ENCODE results near the gene NCAM1.
"Not testable (repeated sequence)": the region's sequence is repeated elsewhere in the genome, so short reads cannot be mapped to it uniquely, and the experiment has no call there.

Gene NCAM1

DNA sequence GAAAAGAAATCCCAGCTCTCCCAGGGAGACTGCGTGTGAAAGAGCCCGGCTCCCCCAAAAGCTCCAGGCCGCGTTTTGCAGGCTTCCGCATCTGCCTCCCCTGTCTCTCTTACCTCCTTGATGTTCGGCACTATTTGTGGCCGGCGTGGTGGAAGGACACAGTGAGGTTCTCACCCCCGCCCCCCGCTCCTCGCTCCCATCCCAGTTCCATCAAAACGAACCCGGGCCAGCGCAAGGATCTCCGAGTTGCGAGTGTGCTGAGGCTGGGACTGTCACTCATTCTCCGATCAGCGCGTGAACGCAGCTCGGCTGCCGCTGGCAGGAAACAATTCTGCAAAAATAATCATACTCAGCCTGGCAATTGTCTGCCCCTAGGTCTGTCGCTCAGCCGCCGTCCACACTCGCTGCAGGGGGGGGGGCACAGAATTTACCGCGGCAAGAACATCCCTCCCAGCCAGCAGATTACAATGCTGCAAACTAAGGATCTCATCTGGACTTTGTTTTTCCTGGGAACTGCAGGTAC is at the start of gene NCAM1:
Gene NCAM1 (plus strand): TSS at position 275 of the 523 bp plus-strand sequence.
- Histone ChIP-seq H3K36me3 (no peaks in the 10 kb centered on the region), H3K9me3 (replicated peaks in 1 of 11) (peaks cover 0 to 5% (median 0%) of the 10 kb centered on the region in 11 experiments; a peak in 2 of 22 replicates), H3K4me3 (peak within 1 kb of the TSS; percentile 69 to 87 (median 73)), H3K4me1 (peaks cover 0 to 5% (median 2%) of the 10 kb centered on the region in 10 experiments; a peak in 5 of 20 replicates), H3K27ac (peak within 1 kb of the TSS in 1 of 11 experiments; percentile 28; a peak in 1 of 22 replicates), H3K4me2 (peak within 1 kb of the TSS; percentile 93 to 99 (median 96)), H4K20me1 (no peaks in the 10 kb centered on the region; a peak in 1 of 22 replicates), H3K27me3 (peaks cover 5 to 23% (median 15%) of the 10 kb centered on the region in 11 experiments; a peak in 18 of 22 replicates), H3K9ac (peak within 1 kb of the TSS; percentile 2 to 76 (median 69); a peak in 21 of 22 replicates)
- TF ChIP-seq Cebpa-rat (IDR thresholded peaks at IDR 0.05), result no peak

DNA sequence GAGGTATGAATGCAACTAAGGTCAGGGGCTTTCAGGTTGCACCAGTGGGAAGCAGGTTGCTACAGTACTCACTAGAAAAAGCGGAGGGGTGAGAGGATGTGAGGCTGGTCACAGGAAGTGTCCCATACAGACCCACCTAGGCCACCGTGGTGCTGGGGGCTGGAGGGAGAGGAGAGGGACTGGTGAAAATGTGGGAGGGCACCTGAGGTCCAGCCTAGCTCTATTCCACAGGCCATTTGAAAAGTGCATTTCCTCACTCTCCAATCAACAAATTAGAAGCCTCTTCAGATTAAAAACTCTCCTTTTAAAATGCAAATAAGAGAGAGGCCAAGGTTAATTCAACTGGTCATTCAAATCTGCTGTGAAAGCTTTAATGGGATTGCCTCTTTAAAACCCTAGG is 38.6 kb upstream of the NCAM1 start:
- no peak for TF ChIP-seq Cebpa-rat (IDR thresholded peaks at IDR 0.05)
- Histone ChIP-seq H3K36me3 (no peaks in the 10 kb centered on the region), H3K4me2 (no peak overlapping the region), H3K9me3 (replicated peaks in 1 of 11) (no peaks in the 10 kb centered on the region; a peak in 2 of 22 replicates), H3K27ac (no peak overlapping the region), H3K9ac (no peak overlapping the region), H3K27me3 (no peaks in the 10 kb centered on the region), H3K4me3 (no peak overlapping the region), H3K4me1 (no peaks in the 10 kb centered on the region), H4K20me1 (no peaks in the 10 kb centered on the region)

DNA sequence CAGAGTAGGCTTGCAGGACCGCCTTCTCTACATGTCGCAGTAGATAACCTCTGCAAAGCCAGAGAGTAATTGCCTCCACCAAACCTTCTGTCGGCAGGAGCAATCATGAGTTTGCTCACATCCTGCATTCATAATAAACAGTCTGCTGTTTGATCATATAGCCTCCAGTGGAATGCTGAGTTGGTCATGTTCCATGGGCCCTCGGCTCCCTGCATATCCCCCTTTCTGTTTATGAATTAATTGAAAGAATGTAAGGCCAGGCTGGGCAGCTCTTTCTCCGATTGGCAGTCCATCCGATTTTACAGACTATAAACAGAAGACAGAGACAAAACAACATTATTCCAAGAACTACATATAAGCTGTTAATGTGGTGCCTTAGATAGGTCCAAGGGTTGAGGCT is 36.4 kb upstream of the NCAM1 start:
- H4K20me1 ChIP-seq; H3K27ac ChIP-seq; H3K4me2 ChIP-seq; H3K9ac ChIP-seq; H3K36me3 ChIP-seq; H3K4me3 ChIP-seq; H3K4me1 ChIP-seq; H3K9me3 ChIP-seq (replicated peaks in 1 of 11); H3K27me3 ChIP-seq: not testable (repeated sequence)

DNA sequence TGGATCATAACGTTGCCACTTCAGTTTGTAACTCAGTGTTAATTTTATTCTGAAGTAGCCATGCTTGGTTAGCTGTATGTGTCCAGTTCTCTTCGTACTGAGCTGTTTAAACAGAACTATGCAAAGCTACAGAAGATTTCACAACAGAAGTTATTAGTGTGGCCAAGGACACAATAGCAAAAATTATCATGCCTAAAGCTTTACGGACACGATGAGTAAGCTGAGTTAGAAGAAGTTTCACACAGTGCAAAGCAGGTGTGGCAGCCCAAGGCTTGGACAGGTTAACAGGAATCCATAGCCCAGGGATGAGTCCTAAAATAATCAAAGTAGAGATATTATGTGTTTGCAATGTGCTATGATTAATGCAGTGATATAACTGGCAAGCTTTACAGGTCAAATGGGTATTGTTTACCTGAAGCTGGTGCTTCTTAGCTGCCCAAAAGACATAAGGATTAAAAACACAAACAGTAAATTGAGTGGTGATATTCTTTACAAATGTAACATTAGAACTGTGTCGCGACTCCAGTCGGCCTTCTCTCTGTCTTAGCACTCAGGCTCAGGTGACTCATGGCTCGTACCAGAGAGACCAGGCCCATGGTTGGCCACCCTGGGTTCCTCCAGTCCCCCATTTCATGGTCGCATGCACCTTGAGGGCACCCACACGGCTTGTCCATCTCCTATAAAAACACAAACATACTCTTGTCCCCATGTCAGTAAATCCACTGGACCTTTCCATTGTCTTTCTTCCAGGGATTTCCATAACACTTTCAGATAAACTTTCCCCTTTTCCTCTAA is 35.5 kb upstream of the NCAM1 start:
- no peak for TF ChIP-seq Cebpa-rat (IDR thresholded peaks at IDR 0.05)
- no peaks in the 10 kb centered on the region; a peak in 1 of 22 replicates for H4K20me1 ChIP-seq
- H3K4me2 ChIP-seq, result no peak overlapping the region
- no peak overlapping the region for H3K4me3 ChIP-seq
- no peaks in the 10 kb centered on the region for H3K36me3 ChIP-seq
- H3K4me1 ChIP-seq, result no peaks in the 10 kb centered on the region
- no peak overlapping the region for H3K27ac ChIP-seq
- no peaks in the 10 kb centered on the region for H3K9me3 ChIP-seq (replicated peaks in 1 of 11)
- no peak overlapping the region for H3K9ac ChIP-seq
- H3K27me3 ChIP-seq, result no peaks in the 10 kb centered on the region

DNA sequence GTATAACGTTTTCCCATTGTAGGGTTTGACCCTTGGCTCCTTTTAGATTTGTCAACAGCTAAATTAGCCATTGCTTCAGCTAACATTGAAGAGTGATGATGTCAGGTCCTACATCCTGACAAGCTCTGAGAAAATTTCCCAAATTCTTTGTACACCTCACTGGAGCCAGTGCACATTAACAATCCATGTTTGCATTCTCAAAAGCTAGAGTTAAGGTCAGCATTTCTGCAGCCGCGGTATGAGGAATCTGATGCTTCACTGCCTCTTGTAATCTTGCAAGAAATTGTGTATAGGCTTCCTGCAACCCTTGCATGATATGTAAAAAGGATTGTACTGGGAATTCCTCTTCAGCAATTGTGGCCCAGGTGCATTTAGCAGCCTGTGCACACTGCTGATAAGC is 33.1 kb upstream of the NCAM1 start:
- Histone ChIP-seq H3K9me3 (replicated peaks in 1 of 11) (no peaks in the 10 kb centered on the region), H3K27ac (no peak overlapping the region), H3K4me3 (no peak overlapping the region), H3K36me3 (no peaks in the 10 kb centered on the region), H4K20me1 (no peaks in the 10 kb centered on the region; a peak in 1 of 22 replicates), H3K9ac (no peak overlapping the region), H3K27me3 (no peaks in the 10 kb centered on the region), H3K4me2 (no peak overlapping the region), H3K4me1 (no peaks in the 10 kb centered on the region)
- no peak for TF ChIP-seq Cebpa-rat (IDR thresholded peaks at IDR 0.05)

DNA sequence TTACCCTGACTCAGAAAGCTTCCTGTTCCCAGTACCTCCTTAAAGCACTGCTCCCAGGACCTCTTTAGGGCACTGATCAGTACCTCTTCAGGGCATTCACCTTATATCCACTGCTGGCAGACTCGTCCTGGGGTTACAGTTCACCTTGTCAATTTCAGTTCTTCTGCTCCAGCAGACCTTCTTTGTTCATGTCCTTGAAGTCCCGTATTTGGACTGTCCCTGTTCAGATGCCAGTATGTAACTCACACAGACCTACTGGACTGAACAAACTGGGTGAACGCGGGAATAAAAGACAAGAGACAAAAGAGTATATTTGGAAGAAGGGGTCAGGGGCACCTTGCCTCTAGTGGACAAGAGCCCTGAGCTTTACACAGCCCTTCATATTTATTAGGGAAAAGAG is 31.8 kb upstream of the NCAM1 start:
- H3K4me2 ChIP-seq, result no peak overlapping the region
- no peaks in the 10 kb centered on the region; a peak in 1 of 22 replicates for H4K20me1 ChIP-seq
- no peaks in the 10 kb centered on the region for H3K9me3 ChIP-seq (replicated peaks in 1 of 11)
- no peaks in the 10 kb centered on the region for H3K4me1 ChIP-seq
- no peak overlapping the region for H3K27ac ChIP-seq
- H3K4me3 ChIP-seq, result no peak overlapping the region
- no peak overlapping the region for H3K9ac ChIP-seq
- H3K36me3 ChIP-seq, result no peaks in the 10 kb centered on the region
- TF ChIP-seq Cebpa-rat (IDR thresholded peaks at IDR 0.05), result no peak
- H3K27me3 ChIP-seq, result no peaks in the 10 kb centered on the region

DNA sequence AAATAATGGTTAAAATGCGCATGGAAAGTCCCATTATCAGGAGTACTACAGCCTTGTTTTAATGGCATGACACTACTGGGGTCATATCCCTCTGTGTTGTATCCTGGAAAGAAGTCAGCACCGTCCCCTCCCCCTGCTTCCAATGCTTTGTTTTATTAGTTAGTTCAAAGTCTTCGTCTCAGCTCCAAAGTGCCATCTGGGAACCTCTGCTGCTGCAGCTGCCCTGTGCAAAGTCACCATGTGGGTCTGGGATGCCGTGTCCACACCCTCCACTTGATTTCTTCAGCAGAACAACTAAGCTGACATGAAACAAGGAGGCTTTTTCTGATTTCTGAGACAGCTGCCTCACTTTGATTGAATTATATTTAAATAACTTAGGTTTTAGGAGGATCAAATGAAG is 29.5 kb upstream of the NCAM1 start:
- no peaks in the 10 kb centered on the region for H3K36me3 ChIP-seq
- no peak overlapping the region for H3K4me3 ChIP-seq
- TF ChIP-seq Cebpa-rat (IDR thresholded peaks at IDR 0.05), result no peak
- H3K27ac ChIP-seq, result no peak overlapping the region
- H3K9ac ChIP-seq, result no peak overlapping the region
- no peaks in the 10 kb centered on the region for H3K27me3 ChIP-seq
- peaks cover 0 to 5% (median 0%) of the 10 kb centered on the region in 11 experiments; a peak in 1 of 22 replicates for H3K9me3 ChIP-seq (replicated peaks in 1 of 11)
- no peaks in the 10 kb centered on the region; a peak in 1 of 22 replicates for H4K20me1 ChIP-seq
- no peaks in the 10 kb centered on the region for H3K4me1 ChIP-seq
- no peak overlapping the region for H3K4me2 ChIP-seq

DNA sequence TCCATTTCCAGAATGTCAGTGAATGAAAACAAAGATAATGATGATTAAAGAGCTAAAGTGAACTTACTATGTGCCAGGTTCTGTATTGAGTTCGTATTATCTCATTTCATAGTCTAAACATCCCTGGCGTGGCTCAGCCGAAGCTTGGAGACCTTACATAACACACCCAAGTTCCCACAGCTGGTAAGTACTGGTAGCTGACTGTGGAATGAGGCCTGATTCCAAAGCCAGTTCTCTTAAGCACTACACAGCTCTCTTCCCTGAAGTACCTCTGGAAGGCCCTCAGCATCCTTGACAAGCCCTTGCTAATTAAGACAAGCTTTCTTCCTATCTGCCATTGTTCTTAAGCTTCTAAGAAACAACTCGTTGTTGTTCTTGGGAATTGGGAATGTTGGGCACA is 28.6 kb upstream of the NCAM1 start:
- H3K27ac ChIP-seq, result no peak overlapping the region
- no peak overlapping the region for H3K9ac ChIP-seq
- no peaks in the 10 kb centered on the region for H3K27me3 ChIP-seq
- H3K9me3 ChIP-seq (replicated peaks in 1 of 11), result peaks cover 0 to 5% (median 0%) of the 10 kb centered on the region in 11 experiments; a peak in 1 of 22 replicates
- H3K4me3 ChIP-seq, result no peak overlapping the region
- no peak overlapping the region for H3K4me2 ChIP-seq
- H4K20me1 ChIP-seq, result no peaks in the 10 kb centered on the region; a peak in 1 of 22 replicates
- H3K4me1 ChIP-seq, result no peaks in the 10 kb centered on the region
- no peak for TF ChIP-seq Cebpa-rat (IDR thresholded peaks at IDR 0.05)
- H3K36me3 ChIP-seq, result no peaks in the 10 kb centered on the region

DNA sequence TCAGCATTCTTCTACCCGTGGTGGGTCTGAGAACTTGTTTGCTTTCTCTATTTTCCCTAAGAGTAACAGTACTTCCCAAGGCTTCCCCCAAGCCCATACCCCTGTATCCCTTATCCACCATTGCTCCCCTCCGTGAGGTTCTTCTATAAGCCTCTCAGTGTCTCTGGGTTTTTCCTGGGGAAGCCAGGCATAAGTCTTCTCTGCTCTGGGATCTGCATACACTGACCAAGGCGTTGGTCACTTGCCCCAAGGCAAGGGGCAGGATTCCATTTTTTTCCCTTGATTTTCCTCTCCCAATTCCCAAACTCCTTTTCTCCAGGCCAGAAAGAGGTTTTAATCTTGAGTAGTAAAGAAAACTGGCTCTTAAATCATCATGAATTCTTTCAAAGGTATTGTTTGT is 27.2 kb upstream of the NCAM1 start:
- Histone ChIP-seq H3K4me2 (no peak overlapping the region), H3K4me1 (no peaks in the 10 kb centered on the region), H3K9ac (no peak overlapping the region), H3K27me3 (no peaks in the 10 kb centered on the region), H3K4me3 (no peak overlapping the region), H3K27ac (no peak overlapping the region), H4K20me1 (no peaks in the 10 kb centered on the region), H3K36me3 (no peaks in the 10 kb centered on the region), H3K9me3 (replicated peaks in 1 of 11) (peaks cover 0 to 5% (median 0%) of the 10 kb centered on the region in 11 experiments; a peak in 1 of 22 replicates)
- TF ChIP-seq Cebpa-rat (IDR thresholded peaks at IDR 0.05), result no peak

DNA sequence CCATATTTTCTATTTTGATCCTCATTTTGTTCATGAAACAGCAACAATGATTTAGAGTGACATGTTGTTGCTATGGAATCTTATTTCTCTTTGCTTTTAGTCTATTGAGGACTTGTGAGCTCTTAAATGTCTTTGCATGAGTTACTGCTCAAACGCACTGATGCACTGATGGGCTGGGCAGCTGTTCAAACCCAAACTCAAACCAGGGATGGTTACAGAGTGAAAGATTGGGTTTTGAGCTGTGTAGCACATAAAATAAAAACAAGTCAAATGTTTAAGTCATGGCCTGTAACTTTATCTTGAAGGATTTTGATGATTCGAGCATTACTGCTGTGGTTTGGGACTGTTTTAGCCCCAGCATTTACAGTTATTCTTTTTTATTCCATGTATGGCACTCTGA is 20.1 kb upstream of the NCAM1 start:
- H3K9me3 ChIP-seq (replicated peaks in 1 of 11), result peaks cover 0 to 4% (median 0%) of the 10 kb centered on the region in 11 experiments; a peak in 1 of 22 replicates
- no peak overlapping the region for H3K9ac ChIP-seq
- H3K4me3 ChIP-seq, result no peak overlapping the region
- H3K4me1 ChIP-seq, result peaks cover 0 to 5% (median 0%) of the 10 kb centered on the region in 10 experiments; a peak in 1 of 20 replicates
- H3K36me3 ChIP-seq, result no peaks in the 10 kb centered on the region
- H3K27me3 ChIP-seq, result no peaks in the 10 kb centered on the region
- no peak for TF ChIP-seq Cebpa-rat (IDR thresholded peaks at IDR 0.05)
- no peak overlapping the region for H3K27ac ChIP-seq
- no peak overlapping the region for H3K4me2 ChIP-seq
- no peaks in the 10 kb centered on the region for H4K20me1 ChIP-seq
